Right renal cortex interstitium (tissue), 3 donors: ENCODE data around the gene NINJ1. TPM values are rescaled to one million over a fixed set of nuclear protein-coding genes. Genes with fewer than 3 reads are reported as not detected.

Source experiments
- DNase-seq, 3 donors: peaks; one replicate each; pipeline ENCODE4 v3.0.0-alpha.2; 2013; ENCODE audit warnings: low read depth in 3 of 3, low spot score in 2 of 3
- polyA plus RNA-seq, 3 donors: library from polyadenylated mRNA; unstranded; fragments of 120-200 nt; gene quantifications; one replicate each; pipeline ENCODE4 v1.2.1, GENCODE V29; 2013; ENCODE audit not compliant: insufficient read length in 3 of 3

The NINJ1 gene
- polyA plus RNA-seq, 3 donors = 40.2 to 51.6 (median 44.2) TPM

DNA sequence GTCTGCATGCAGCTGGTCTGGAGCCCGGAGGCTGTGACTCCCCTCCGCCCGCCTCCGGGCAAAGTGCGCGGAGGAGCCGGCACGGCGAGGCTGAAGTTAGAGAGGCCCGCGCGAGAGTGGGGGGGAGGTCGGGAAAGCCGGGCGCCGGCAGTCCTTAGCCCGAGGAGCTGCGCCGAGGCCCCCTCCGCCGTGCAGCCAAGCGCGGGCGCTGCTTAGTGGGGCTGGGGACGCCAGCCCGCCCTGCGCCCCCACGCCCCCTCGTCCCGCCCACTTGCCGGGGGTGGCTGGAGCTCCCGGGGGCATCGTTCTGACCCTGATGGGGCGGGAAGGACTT, 403 bp downstream of the NINJ1 start:
- peak in 1 of 3 donors; percentile 64 for DNase-seq

DNA sequence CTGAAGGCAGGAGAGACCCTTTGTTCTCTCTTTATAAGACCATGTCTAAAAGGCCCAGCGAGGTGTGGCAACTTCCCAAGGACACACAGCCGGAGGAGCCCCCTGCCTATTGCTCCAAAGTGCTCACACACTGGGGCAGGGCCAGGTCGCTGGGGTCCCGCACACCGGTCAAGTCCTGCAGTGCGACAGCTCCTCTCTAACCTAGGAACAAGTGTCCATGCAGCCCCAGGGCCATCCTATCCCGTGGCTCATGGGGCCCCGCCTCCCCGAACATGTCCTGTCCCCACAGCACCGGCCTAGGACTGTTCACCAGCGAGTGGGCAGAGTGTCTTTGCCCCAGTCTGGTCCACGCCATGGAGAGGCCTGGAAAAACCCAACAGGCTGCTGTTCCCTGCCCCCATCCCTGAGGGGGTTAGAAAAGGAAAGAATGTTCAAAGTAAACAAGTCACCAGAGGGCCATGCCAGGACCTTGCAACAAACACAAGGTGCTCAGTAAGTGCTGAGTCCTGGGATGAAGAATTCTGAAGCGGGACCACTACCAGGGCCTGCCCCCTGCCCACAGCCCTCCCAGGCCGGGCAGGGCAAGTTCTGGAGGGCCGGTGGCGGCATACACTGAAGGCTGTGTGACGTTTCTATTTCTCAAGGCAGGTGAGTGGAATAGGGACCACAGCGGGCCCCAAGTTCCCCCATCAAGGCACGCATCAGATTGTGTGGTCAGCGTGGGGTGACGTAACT, 938 bp downstream of the NINJ1 start:
- no peak for DNase-seq

- DNase-seq = no peak
These were observed 1.6 kb downstream of the NINJ1 start for GRCh38 chr9:93132287-93132927.

DNA sequence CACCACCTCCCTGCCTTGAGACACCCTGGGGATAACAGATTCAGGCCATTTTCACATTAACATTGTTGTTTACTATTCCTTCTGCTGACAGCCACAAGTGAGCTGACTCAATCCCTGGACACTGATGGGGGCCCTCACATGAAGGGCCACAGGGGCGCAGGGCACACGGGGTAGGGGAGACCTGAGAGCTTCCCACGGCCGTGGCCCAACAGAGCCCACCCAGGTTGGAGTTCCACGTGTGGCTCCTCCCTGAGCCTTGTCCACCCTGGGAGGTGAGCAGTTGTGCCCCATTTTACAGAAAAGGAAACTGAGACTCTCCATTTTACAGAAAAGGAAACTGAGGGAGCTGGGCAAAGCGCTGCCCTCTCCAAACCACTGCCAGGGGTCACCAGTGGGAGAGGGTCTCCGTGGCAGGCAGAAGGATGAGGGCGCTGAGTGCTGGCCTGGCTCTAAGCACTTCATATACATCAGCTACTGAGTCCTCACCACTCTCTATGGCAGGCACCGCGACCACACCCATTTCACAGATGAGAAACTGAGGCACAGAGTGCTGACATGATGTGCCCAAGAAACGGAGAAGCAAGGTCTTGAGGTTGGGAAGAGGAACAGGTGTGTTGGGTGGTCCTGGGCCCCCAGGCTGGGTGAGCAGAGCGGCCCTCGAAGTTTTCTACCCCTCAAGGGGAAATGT, 2.3 kb downstream of the NINJ1 start:
- DNase-seq = no peak

- no peak for DNase-seq
These were observed 3.1 kb downstream of the NINJ1 start for GRCh38 chr9:93130861-93131481.

- DNase-seq = no peak
These were observed 4.2 kb downstream of the NINJ1 start for GRCh38 chr9:93129691-93130500.

DNA sequence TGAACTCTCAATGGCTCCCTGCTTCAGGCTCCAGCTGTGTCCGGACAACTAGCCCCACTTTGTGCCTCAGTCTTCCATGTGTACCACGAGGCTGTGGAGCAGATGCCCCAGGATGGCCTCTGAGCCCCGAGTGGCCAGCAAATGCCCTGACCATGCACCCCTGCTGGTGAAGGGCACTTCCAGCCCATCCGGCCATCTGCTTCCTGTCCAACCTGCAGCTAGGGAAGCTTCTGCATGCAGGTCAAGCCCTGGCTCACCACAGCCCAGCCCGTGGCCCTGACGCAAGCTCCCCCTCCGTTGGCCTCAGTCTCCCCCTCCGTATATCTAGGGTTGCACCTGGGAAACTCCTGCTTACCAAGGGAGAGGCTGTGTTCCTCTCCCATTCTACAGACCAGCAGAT, 4.8 kb downstream of the NINJ1 start:
- no peak for DNase-seq

- no peak for DNase-seq
These were observed 5.3 kb downstream of the NINJ1 start for GRCh38 chr9:93128715-93129224.

DNA sequence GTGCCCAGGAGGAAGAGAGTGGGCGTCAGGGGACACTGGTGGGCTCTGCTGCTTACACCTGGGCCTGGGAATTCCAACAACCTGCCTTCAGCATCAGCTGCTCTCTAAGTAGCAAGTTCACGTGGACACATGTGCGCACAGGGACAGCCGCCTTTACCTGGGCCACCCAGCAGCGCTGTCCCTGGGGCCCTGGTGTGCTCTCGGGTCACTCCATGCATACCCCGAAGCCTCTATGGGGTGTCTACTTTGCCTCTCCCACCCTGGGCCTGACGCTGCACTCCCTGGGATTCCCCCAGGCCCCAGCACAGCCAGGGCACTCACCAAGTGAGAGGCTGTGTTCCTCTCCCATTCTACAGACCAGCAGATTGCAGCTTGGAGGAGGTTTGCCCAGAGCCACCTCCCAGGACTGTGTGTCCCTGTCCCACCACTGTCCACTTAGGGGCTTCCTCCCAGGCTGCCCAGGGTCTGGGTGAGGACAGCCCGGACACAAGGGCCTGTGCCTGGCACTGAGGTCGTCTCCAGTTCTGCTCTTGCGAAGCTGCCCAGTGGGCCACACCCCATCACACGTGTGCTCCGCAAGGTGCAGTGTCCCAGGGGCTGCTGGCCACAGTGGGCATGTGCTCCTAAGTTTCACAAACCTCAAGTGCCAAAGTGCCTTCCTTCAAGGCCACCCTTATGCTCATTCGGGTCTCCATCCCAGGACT, 5.9 kb downstream of the NINJ1 start:
- DNase-seq = no peak

GRCh38 chr9:93127395-93127911, 6.6 kb downstream of the NINJ1 start:
- DNase-seq = no peak

DNA sequence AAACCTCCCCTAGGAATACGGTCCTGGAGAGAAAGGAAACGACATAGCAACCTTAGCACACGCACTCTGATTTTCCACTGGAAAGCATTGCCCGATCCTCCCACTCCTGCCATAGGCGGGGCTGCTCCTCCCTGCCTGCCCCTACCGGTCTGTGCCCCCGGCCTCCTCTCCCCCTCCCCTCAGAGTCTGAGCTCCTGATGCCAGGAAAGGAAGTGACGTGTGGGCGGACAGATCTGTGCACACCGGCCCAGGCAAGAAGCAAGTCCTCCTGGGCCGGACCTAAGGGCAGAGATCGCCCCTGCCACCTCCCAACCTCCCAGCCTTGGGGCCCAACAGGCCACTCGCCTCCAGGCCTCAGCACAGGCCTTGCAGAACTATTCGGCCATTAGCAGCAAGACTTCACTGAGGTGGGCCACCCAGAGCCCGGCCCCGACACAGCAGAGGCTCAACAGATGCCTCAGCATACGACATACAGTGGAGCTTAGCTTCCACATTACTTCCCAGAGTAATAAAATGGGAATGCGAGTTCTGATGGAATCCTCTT, 7.2 kb downstream of the NINJ1 start:
- DNase-seq = peak in 1 of 3 donors; percentile 48

- no peak for DNase-seq
These were observed 7.8 kb downstream of the NINJ1 start for GRCh38 chr9:93126151-93126781.

GRCh38 chr9:93125331-93125894, 8.6 kb downstream of the NINJ1 start:
- no peak for DNase-seq

GRCh38 chr9:93124793-93125192, 9.3 kb downstream of the NINJ1 start:
- DNase-seq = no peak

GRCh38 chr9:93123561-93124283, 10.3 kb downstream of the NINJ1 start:
- DNase-seq = no peak

DNA sequence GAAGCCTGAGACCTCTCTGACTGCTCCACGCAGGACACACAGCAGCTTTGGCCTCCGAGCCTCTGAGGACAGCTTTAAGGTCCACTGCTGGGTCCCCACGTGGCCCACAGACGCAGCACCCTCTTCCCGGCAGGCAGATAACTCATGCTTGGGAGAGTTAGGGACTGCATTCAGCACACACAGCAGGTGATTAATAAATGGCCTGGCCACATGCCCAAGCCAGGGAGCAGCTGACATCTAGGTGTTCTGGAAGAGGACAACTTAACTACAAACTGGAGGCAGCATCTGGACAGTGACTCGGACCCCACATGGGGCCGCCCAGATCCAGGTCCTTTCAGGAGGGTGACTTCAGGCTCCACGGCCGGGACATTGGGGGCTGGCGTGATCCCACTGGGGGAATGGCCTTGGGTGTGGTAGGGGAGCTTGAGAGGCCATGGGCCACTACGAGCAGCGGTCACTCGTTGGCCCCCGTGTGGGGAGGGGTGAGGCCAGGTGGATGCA, 11.3 kb downstream of the NINJ1 start:
- no peak for DNase-seq

- no peak for DNase-seq
These were observed 12.5 kb downstream of the NINJ1 start for GRCh38 chr9:93121316-93122241.
